HFF-Myc (cell line): Measurements from ENCODE around the gene SH3GL3.

Source experiments
- DNase-seq: peaks from one replicate; pipeline ENCODE4 v3.0.0-alpha.2; 2011; ENCODE audit warnings: low read depth; ENCODE audit errors: extremely low read depth
- H3K4me3 ChIP-seq: replicated peaks from 2 replicates; pipeline ENCODE4 v1.5.1; 2011; ENCODE audit warnings: low read depth, mild to moderate bottlenecking, control low read depth, low read length
- CTCF ChIP-seq: IDR thresholded peaks from 2 replicates; pipeline ENCODE4 v1.5.1; 2012; ENCODE audit warnings: mild to moderate bottlenecking, low read depth, low read length, control low read depth; ENCODE audit errors: missing control alignments

The SH3GL3 gene

GRCh38 chr15:83422541-83422940, 24.6 kb upstream of the SH3GL3 start:
- no peak overlapping the region for H3K4me3 ChIP-seq
- TF ChIP-seq CTCF = no peak
- DNase-seq = no peak

DNA sequence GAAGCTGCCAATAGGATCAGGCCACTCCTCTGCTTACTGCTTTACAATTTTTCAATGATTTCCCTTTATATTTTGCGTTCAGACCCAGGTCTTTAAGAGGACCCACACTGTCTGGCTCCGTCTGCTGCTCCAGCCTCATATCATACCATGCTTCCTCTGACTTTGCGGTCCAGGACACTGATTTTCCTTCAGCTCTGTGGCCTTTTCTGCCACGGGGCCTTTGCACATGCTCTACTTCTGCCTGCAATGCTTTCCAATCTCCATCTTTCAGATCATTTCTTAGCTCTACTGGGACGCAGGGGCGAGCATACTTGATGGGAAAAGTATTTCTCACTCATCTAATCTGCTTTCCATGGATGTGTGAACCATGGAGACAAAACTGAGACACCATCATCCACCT, 23.0 kb upstream of the SH3GL3 start:
- no peak for DNase-seq
- TF ChIP-seq CTCF = no peak
- H3K4me3 ChIP-seq = no peak overlapping the region

GRCh38 chr15:83430441-83430840, 16.7 kb upstream of the SH3GL3 start:
- H3K4me3 ChIP-seq = no peak overlapping the region
- no peak for TF ChIP-seq CTCF
- no peak for DNase-seq

DNA sequence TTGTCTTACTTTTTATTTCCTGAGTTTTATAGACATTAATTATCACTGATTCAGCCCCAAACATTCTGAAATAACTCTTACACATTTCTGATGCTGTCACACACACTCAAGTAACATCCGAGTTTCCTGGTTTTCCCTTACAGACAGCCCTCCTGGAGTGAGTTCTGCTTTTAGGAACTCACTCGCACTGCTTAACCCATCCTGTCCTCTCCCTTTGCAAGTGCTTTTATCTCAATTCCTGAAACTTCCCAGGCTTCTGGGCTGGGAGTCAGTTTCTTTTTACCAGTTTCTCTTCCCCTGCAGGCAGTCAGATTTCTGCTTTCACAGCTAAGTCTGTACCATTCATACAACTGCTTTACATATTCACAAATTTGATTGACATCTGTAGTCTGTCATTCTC, 15.6 kb upstream of the SH3GL3 start:
- H3K4me3 ChIP-seq = no peak overlapping the region
- DNase-seq = no peak
- TF ChIP-seq CTCF = no peak

DNA sequence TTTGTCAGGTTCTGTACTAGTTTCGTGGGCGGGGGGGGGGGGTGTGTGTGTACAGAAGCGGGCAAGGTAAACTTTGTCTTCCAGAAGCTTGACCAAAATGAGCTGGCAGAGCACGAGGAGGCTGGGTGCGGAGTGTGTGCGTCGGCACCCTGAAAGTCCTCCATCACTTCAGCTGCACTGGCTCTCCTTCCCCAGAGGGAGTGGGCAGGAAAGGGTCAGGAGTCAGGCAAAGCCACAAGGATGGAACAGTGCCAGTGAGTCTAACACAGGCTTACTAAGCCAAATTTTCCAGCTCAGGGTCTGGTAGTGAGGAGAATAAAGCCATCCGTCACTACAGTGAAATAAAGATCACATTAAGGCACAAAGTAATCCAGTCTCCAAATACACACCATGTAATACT, 11.9 kb upstream of the SH3GL3 start:
- H3K4me3 ChIP-seq = no peak overlapping the region

GRCh38 chr15:83435782-83436181, 11.4 kb upstream of the SH3GL3 start:
- no peak overlapping the region for H3K4me3 ChIP-seq
- DNase-seq = no peak
- TF ChIP-seq CTCF = no peak

More for the DNA sequence above, 11.9 kb upstream of the SH3GL3 start:
- no peak for TF ChIP-seq CTCF
- DNase-seq = no peak

DNA sequence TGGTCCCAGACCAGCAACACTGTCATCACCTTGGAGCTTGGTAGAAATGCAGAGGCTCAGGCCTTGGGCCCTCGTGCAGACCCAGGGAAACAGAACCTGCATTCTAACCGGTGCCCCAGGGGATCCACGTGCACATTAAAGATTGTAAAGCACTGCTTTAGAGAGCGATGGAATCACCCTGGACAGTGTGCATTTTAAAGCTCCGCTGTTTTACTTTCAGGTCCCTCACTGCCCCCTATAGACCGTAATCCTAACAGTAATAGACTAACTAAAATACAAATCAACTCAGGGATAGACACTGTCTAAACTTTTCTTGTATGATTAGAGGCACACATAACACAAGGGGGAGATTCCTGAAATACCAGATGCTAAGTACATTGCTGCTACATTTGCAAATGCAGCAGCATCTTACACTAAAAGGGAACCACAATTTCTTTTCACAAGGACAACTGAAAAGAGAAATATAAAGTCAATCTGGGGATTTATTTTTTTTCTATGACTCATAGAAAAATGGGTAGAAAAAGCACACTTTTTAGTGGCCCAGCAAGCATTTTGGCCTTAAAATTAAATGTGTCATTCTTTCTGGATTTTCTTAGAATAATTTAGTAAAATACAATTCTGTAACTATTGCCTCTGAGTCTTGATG, 10.5 kb upstream of the SH3GL3 start:
- no peak overlapping the region for H3K4me3 ChIP-seq
- peak; percentile 64 for TF ChIP-seq CTCF
- no peak for DNase-seq
